GM10248 (cell line): ENCODE data around the gene ARHGEF40.

Experiments
- CTCF ChIA-PET: fragments of 300-600 bp; sonication (Branson Sonifier 250); formaldehyde crosslinking; extraction: SDS; loops from one replicate; lab custom pipeline; 2021; ENCODE audit warnings: antibody characterized with exemption; lab: Yijun Ruan, JAX
- POLR2A ChIA-PET: fragments of 350-650 bp; sonication (Branson Sonifier 250); formaldehyde crosslinking; extraction: SDS; loops from one replicate; lab custom pipeline; 2020; ENCODE audit warnings: antibody characterized with exemption; lab: Yijun Ruan, JAX
- DNase-seq: peaks from one replicate; pipeline ENCODE4 v3.0.0; 2012; ENCODE audit errors: extremely low spot score
- CTCF ChIP-seq: IDR thresholded peaks from 2 replicates; pipeline ENCODE4 v1.5.1; 2012; ENCODE audit warnings: mild to moderate bottlenecking, low read depth; ENCODE audit errors: extremely low read depth, missing control alignments, control extremely low read depth

Gene ARHGEF40

GRCh38 chr14:21133901-21134300, 63.8 kb downstream of the ARHGEF40 start:
- TF ChIP-seq CTCF: no peak
- no peak for DNase-seq
- ChIA-PET CTCF (interaction anchor here (3.5 kb wide), 1 partner anchor 119 kb away, joined by 17 read pairs; no protein-coding TSS in a partner anchor), POLR2A (no interaction called here)

- peak; percentile 57 for DNase-seq
- TF ChIP-seq CTCF: peak; percentile 30
- POLR2A ChIA-PET: interaction anchor here (0.6 kb wide), 1 partner anchor 227 kb away, joined by 3 read pairs; no protein-coding TSS in a partner anchor
- CTCF ChIA-PET: interaction anchor here (0.8 to 3.5 kb wide), 12 partner anchors 8 to 121 kb away, joined by 3 to 26 read pairs (median 4); partner anchors contain the start of gene OR5AU1
Measured at GRCh38 chr14:21136024-21136423, 65.9 kb downstream of the ARHGEF40 start.
